Cardiac fibroblast (primary cell): Measurements from ENCODE around the gene MC2R.

ENCODE experiments used
- DNase-seq, 2 donors: peaks; one replicate each; pipeline versions ENCODE4 v3.0.0 to v3.0.0-alpha.2; 2010; ENCODE audit warnings: low read depth in 2 of 2
- H3K4me3 ChIP-seq, 2 donors: replicated peaks in 1 of 2; 1 replicate in 1 of 2; 2 replicates in 1 of 2; pipeline ENCODE4 v1.5.1; 2011; ENCODE audit warnings: low read depth in 2 of 2, low read length in 2 of 2, mild to moderate bottlenecking in 2 of 2, moderate library complexity in 1 of 2
- TF ChIP-seq, protein P1 (sequence below): IDR thresholded peaks from one replicate; pipeline ENCODE4 v1.5.1; 2011; ENCODE audit warnings: low read depth, mild to moderate bottlenecking, low read length, inconsistent platforms

The MC2R gene

DNA sequence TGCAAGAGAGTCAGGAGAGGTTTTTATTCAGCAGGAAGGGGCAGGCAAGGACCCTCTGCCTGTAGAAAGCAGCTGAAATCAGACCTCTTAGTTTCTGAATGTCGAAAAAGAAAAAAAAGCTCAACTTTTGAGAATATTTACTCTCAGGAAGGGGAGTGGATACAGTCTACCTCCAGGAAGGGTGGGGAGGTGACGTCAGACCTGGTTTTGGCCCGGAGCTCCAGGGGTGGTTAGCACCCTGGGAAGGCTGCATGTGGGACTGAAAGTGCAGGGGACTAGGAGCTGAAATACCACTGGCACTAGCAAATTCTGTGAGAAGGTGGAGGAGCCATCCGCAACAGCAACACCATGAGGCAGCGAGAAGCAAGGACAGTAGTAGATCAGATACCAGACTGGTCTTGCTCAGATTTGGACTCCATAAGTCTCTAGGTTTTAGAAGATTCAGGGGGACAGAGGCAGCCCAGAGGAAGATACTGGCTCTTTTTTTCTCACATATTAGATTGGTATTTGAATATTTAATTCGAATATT is 19.8 kb downstream of the MC2R start:
- TF ChIP-seq, protein P1, sequence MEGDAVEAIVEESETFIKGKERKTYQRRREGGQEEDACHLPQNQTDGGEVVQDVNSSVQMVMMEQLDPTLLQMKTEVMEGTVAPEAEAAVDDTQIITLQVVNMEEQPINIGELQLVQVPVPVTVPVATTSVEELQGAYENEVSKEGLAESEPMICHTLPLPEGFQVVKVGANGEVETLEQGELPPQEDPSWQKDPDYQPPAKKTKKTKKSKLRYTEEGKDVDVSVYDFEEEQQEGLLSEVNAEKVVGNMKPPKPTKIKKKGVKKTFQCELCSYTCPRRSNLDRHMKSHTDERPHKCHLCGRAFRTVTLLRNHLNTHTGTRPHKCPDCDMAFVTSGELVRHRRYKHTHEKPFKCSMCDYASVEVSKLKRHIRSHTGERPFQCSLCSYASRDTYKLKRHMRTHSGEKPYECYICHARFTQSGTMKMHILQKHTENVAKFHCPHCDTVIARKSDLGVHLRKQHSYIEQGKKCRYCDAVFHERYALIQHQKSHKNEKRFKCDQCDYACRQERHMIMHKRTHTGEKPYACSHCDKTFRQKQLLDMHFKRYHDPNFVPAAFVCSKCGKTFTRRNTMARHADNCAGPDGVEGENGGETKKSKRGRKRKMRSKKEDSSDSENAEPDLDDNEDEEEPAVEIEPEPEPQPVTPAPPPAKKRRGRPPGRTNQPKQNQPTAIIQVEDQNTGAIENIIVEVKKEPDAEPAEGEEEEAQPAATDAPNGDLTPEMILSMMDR = no peak
- no peak for DNase-seq
- no peak overlapping the region for H3K4me3 ChIP-seq

DNA sequence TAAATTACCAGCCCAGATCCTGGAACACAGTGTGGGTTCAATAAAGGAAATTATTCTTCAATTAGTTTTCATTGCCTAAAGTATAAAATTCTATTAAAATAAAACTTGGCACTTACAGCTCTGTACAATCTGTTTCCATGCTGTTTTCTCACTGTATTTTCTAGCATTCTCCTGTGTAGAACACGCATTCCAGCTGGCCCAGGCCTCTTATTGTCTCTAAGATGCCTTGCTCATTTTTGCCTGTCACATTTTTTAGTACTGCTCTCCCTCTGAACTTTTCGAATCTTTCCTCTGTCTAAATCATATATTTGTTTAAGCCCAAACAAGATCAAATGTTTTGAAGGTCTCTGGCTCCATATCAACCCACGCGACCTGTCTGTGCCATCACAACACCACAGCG is 20.8 kb downstream of the MC2R start:
- no peak overlapping the region for H3K4me3 ChIP-seq
- TF ChIP-seq, protein P1 = no peak
- DNase-seq = no peak

DNA sequence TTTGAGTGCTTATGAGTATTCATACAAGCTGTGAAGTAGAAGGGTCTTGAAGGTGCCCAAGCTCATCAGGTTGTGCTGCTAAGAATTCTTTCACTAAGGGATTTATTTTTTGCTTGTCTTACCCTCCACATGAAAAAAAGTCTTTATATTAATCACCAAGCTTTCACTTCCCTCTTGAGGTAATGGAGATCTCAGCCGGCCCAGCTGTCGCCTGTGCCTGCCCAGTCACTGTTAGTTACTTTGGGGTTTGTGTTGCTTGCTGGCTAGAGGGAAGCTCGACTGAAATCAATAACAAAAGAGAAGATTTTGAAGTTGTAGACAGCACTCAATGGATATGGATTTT is 21.9 kb downstream of the MC2R start:
- TF ChIP-seq, protein P1 = no peak
- no peak overlapping the region for H3K4me3 ChIP-seq
- no peak for DNase-seq

DNA sequence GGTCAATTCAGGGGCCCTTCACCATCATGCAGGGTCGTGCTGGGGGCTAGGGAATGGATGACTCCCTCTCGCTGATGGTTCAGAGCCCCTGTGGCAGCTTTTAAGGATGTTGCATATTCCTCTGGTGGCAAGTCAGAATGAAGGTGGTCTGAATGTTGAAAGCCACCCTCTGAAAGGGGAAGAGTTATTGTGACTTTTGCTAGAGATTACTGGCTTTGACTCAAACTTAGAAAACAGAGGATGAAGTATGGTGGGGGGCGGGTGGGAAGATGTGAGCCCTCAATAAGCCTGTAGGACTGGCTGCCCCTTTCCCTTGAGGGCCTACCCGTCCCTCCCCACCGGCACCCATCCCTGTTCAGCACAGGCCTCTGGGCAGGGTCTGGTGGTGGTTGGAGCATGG is 23.2 kb downstream of the MC2R start:
- TF ChIP-seq, protein P1 = no peak
- no peak overlapping the region for H3K4me3 ChIP-seq
- DNase-seq = no peak

DNA sequence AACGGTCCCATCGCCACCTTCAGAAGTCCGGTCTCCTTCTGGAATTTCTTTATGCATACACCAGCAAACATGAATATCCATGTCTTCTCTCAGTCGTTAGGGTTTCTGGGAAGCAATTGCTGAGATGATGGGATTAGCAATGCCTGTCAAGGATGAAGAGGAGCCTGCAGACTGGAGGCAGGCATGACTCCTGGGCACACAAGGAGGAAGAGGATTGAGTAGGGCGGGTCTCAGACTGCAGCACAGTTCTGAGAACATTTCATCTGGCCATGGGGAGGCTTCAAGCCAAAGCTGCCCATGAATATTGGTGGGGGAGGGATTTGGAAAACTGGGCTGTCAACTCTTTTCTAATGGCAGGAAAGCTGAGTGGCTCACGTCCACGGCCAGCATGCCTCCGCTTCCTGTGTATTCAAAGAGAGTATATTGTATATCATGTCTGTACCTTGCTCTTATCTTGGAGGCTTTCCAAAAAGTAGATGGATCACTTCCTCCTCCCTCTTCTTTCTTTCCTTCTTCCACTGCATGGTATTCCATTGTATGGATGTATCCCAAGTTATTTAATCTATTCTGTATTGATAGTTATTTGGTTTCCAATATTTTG is 24.5 kb downstream of the MC2R start:
- TF ChIP-seq, protein P1 = no peak
- no peak for DNase-seq
- H3K4me3 ChIP-seq = no peak overlapping the region

DNA sequence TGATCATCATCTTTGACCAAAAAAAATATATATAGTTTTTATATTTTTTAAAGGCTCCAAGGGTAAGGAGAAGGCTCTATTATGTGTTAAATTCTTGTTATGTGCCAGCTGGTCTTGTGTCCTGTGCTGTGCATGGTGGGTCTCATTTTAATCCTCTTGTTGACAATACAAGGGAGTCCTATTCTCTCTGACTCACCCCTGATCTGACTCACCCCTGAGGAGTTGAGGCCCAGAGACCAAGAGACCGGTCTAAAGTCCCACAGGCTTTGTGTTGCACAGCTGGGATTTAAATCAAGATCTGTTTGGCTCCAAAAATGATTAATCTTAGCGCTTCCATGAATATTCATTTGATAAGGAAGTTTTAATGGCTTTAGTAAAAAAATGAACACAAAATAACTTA is 25.7 kb downstream of the MC2R start:
- no peak overlapping the region for H3K4me3 ChIP-seq
- peak in 1 of 2 donors; percentile 8 for DNase-seq
- TF ChIP-seq, protein P1 = no peak

DNA sequence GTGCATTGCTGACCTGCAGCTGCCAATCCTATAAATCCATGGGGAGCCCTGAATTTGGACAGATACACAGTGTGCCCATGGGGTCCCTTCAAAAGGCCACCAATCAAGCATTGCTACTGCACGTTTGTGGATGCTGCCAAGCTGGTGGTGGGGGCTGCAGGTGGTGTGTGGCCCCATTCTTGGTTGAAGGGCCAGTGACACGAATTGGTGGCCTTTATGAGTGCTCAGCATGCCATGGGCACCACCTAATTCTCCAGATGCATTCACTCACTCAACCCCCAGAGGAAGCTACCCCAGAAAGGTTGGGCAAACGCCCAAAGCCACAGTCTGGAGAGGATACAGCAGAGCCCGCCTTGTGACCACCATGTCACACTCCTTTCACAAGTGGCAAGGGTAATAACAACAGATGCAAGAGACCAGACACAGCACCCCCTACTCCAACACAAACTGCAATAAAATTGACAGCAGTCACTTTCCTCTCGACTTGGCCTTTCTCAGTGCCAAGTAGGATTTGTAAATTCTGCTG is 27.1 kb downstream of the MC2R start:
- DNase-seq = no peak
- H3K4me3 ChIP-seq = no peak overlapping the region
- TF ChIP-seq, protein P1 = no peak
